Measurements from ENCODE around the gene MRPS6.

DNA sequence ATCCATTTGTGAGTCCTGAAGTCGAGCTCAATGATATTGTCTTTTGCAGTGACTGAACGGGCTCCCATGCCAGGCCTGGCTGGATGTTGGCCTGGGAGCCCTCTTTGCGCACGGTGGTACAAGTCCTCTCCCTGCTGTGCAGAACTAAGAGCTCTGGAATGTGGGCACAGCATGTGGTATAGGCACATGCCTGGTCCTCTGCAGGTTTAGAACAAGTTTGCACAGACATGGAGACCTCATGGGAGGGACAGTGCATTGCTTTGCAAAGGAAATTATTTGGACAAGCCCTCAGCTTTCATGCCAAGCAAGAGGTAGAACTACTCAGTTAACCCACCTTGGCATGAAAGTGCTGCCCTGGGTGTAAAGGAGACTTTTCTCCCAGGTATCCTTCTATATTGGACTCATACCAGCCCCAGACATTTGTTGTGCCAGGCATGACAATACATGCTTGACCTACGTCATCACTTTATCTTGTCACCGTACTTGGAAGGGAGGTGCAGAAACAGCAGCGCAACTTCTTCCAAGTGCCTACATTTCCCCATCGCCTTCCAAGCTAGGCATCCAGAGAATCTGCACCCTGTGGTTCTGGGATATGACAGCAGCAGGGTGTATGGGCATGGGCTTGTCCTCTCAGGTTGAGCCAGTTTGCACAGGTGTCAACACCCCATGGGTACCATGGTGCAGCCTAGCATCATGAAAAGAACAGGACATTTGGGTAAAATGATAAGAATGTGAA is 37.6 kb upstream of the MRPS6 start:
- TF ChIP-seq EP300 (IDR thresholded peaks at IDR 0.05) (no peak), POLR2AphosphoS5 (IDR thresholded peaks at IDR 0.05) (no peak), POLR2A (IDR thresholded peaks at IDR 0.05; ENCODE audit: low read depth) (no peak)
- TF ChIP-seq, protein P1, sequence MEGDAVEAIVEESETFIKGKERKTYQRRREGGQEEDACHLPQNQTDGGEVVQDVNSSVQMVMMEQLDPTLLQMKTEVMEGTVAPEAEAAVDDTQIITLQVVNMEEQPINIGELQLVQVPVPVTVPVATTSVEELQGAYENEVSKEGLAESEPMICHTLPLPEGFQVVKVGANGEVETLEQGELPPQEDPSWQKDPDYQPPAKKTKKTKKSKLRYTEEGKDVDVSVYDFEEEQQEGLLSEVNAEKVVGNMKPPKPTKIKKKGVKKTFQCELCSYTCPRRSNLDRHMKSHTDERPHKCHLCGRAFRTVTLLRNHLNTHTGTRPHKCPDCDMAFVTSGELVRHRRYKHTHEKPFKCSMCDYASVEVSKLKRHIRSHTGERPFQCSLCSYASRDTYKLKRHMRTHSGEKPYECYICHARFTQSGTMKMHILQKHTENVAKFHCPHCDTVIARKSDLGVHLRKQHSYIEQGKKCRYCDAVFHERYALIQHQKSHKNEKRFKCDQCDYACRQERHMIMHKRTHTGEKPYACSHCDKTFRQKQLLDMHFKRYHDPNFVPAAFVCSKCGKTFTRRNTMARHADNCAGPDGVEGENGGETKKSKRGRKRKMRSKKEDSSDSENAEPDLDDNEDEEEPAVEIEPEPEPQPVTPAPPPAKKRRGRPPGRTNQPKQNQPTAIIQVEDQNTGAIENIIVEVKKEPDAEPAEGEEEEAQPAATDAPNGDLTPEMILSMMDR (IDR thresholded peaks at IDR 0.05), result no peak

Data from esophagus muscularis mucosa (tissue), 4 donors.